Measurements from ENCODE around the gene LMO7.
"Not testable (repeated sequence)": the region's sequence is repeated elsewhere in the genome, so short reads cannot be mapped to it uniquely, and the experiment has no call there.

Gene LMO7

DNA sequence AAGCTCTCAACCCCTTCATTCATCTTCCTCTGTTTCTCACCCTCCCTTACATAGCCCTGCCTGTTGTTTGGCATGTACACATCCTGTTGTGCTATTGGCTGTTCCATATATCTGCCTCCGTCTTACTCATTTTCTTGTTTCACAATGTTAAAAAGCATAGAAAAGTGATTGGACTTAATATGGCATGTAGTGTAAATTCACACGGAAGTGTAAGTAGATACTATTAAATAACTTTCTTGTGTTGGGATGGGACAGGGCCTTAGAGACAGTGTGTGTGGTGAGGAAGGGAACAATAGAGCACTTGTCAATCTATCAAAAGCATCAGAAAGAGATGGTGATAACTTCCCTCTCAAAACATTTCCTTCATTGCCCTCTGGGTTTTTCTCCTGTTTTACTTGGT, 12.3 kb downstream of the LMO7 start:
- no peak for DNase-seq

DNA sequence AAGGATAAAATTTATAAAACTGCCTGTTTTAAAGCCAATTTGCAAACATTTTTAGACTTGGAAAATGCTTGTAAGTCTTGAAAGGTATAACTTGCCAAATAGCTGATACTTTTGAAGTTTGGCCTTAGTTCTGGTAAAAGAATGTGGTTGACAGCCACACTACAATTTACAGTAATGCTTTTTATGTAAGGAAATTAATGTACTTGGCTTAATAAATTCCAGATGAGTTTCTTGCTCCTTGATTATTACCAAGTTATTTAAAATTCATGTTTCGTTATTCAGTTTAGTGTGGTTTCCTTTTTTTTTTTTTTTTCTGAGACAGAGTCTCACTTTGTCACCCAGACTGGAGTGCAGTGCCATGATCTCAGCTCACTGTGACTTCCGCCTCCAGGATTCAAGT, 14.9 kb downstream of the LMO7 start:
- no peak for DNase-seq

DNA sequence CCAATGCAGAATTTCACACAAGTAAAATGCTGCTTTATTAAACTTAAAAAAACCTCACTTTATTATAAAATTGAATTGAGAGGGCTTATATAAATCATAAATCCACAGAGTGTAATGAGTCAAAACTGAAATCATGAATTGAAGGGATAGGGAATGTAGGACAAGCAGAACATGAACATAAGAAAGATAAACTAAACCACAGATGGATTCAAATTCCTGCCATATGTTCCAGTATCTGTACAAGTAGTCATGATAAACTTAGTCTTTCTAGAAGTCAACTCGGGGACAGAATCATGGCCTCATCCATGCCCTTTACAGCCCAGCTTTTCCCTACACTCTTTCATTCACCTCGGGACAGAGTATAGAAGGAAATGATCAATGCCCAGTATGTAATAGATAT, 16.6 kb downstream of the LMO7 start:
- DNase-seq, result no peak

DNA sequence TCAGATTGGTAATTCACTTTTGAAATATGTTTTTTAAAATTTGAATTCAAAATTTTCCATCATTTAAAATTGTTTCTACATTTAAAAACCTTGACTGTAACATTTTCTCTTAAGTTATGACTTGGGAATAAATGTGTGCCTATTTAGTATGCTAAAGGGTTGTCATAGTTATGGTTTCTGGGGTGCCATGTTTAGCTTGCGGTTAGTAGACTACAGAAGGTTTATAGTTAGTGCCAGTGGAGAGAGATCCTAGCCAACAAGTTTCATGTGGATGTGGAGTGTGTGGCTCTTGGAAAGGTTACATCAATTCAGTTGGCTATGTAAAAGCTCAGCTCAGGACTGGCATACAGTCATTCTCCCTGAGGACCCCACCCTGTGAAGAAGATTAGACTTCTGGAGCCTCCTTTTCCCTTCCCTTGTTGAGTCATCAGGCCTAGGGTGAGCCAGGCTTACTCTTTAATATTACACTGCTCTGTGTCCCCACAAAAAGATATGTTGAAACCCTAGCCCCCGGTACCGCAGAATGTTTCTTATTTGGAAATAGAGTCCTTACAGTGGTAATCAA, 20.4 kb downstream of the LMO7 start:
- DNase-seq, result no peak

DNA sequence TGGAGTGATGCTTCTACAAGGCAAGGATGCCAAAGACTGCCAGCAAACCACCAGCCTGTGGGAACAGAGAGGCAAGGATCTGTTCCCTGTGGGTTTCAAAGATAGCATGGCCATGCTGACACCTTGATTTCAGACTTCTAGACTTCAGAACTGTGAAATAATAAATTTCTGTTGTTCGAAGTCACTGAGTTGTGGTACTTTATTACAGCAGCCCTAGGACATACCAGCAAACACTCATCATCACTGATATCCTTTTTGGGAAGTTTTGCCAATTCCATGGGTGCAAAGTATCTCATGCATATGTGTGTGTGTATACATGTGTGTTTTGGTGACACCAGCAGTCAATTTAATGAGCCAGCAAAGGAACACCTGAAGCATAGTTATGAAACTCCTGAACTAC, 21.0 kb downstream of the LMO7 start:
- no peak for DNase-seq

DNA sequence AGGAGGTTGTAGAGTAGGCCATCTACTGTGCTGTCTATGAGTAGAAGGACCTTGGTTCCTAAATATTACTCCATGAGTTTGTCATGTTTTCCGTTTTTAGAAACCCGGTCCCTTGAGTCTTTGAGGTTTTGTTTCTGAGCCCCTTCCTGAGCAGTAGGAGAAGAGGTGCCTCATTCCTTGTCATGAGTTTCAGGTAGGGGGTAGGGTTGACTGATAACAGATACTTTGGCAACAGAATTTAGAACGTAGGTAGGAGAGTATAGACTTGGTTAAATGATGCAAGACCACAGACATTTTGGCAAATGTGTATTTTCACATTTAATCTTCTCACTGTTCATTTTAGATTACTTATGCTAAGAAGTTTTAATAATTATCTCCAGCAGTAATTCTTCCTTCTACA, 24.6 kb downstream of the LMO7 start:
- DNase-seq, result no peak

DNA sequence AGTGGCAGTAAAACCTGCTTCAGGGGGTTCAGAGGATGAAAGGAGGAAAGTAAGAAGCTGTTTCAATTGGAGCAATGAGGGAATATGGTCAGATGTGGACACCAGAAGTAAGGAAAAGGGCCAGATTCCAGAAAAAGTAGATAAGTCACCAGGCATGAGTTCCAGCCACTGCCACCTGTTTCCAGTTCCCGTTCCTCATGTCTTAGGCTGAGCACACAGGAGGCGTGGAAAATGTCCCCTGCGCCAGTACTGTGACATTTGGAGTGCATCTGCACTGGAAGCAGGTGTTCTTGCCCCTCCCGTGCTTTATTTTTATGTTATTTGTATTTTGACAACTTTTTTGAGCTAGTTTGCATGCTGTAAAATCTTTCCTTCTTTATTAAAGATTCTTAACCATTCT, 25.3 kb downstream of the LMO7 start:
- peak; percentile 34 for DNase-seq

DNA sequence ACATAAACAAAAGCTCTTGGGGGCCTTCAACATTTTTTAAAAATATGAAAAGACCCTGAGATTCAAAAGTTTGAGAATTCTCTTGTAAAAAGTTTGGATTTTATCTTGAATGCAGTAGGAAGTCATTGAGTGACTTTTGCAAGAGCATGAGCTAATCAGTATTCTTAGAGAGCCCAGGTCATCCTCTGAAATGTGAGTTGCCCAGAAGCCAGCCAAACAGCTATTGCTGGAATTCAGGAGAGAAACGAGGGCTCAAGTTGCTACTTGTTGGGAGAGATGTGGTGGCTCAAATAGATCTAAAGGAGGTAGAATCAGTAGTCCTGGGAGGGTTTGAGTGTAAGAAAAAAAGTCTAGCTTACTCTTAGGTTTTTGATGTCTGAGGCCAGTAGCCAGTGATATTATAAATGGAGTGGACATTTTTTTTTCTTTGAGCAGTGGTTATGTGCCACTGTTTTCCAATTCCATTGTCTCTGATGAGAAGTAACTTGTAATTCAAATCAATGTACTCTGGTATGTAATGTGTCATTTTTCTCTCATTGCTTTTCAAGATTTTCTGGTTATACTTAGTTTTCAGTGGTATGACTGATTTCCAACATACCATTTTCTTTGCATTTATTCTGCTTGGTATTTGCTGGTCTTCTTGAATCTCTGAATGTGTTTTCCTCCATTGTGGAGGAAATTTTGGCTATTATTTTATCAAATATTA, 30.7 kb downstream of the LMO7 start:
- no peak for DNase-seq

DNA sequence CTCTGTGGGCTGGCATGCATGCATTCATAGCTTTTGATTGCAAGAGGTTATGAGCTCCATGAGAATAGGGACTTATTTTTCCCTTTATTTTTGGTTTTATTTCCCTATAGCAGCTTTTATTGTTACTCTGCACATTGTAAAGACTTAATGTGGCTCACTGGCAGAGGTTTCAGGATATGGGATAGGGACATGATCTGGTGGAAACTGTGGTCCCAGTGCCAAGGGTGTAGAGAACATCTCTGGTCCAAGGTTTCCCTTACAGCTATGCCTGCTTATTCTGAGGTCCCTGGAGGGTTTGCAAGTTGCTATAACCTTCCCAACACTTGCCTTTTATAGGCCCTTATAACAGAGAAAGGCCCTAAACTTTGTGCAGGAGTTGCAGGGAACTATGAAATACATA, 33.6 kb downstream of the LMO7 start:
- no peak for DNase-seq

DNA sequence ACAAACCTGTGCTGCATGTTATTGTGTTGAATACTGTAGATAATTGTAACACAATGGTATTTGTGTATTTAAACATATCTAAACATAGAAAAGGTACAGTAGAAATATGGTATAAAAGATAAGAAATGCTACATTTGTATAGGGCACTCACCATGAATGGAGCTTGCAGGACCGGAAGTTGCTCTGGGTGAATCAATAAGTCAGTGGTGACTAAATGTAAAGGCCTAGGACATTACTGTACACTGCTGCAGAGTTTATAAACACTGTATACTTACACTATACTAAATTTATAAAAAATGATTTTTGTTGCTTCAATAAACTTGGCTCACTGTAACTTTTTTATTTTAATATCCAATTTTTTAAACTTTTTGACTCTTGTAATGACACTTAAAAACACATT, 34.4 kb downstream of the LMO7 start:
- DNase-seq, result no peak

DNA sequence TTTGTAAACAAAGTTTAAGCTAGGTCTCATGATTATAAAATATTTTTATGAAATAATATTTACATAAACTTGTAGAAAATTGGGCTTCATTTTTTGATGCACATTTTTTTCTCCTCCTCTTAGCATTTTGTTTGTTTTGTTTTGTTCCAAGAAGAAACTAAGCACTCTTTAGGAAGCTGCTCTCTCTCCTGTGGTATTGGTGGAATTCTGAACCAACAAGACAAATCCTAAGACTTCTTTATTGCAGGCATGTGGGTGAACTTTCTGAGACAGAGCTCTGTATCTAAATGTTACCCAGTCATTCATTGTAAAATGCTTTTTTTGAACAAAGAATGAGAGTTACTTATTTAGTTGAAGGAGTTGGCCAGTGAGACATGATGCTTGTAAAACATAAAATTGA, 39.3 kb downstream of the LMO7 start:
- DNase-seq, result no peak

DNA sequence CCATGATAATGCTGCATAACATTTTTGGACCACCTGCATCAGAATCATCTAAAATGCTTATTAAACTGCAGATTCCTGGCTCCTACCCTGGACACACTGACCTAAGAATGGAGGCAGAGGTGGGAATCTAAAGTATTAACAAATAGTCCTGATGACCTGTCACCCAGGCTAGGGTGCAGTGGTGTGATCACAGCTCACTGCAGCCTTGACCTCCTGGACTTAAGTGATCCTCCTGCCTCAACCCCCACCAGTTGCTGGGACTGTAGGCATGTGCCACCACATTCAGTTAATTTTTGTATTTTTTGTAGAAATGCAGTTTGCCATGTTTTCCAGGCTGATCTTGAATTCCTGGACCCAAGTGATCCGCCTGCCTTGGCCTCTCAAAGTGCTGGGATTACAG, 43.3 kb downstream of the LMO7 start:
- DNase-seq, result no peak

DNA sequence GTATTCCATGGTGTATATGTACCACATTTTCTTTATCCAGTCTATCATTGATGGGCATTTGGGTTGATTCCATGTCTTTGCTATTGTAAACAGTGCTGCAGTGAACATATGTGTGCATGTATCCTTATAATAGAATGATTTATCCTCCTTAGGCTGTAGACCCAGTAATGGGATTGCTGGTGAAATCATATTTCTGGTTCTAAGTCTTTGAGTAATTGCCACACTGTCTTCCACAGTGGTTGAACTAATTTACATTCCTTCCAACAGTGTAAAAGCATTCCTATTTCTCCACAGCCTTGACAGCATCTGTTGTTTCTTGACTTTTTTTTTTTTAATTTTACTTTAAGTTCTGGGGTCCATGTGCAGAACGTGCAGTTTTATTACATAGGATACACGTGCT, 44.1 kb downstream of the LMO7 start:
- not testable (repeated sequence) for DNase-seq

DNA sequence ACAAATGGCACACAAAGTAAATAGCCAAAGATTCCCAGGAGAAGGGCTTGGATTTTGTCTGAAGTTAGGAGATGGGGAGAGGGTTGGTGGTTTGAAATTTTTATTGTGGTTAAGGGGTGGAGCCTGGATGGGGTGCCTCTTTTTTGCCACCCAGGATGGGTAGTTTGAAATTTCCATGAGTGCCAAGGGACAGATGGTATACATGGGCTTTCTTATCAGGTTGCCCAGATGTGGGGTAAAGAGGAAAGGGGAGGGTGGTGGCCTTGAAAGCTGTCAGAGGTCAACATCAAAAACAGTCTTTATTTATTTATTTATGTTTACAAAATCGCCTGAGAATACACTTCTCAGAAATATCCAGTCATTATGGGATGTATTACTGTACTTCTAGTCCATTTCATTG, 46.2 kb downstream of the LMO7 start:
- DNase-seq, result no peak

DNA sequence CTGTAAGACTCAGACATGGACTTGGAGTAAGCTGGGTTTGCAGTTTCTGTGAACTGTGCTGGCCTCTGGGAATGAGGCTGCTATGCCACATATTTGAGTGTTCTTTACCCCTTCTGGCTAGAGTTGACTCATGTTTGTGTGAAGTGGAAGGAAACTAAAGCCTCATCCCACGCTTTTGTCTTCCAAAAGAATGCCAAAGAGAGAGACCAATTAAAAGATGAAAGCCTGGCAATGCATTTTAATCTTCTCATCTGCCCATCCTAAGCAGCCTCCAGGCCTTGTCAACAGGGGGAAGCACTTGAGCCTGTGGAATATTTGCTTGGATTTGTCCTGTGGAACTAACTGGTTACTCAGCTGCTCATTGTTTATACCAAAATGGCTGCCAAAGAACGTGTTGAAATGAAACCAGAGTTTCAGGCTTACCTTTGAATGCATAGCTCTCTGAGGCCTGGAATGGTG, 49.1 kb downstream of the LMO7 start:
- peak; percentile 86 for DNase-seq

DNA sequence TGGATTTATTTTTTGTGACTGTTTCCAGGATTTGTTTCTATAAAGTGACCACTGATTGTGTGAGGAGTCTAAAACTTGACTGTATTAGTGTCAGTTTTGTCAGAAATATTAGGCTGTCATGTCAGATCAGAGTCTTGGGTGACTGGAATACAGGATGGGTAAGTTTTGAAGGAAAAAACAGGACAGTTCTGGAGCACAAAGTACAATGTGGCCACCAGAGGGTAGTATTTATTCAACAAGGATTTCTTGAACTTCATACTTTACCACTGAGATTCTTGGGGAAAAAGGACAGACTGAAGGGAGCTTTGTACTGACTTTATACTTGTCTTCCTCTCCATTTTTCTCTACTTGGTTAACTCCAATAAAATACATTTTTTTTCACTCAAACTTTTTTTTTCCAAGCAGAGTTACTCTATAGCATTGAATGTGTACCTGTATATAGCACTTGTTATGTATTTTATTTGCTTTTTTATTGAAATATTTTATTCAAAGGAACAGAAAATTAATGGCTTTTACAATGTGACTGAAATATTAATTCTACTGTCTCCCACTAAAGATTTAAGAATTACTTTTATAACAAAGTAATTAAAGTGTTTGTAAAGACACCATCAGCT, 51.1 kb downstream of the LMO7 start:
- DNase-seq, result peak; percentile 59

DNA sequence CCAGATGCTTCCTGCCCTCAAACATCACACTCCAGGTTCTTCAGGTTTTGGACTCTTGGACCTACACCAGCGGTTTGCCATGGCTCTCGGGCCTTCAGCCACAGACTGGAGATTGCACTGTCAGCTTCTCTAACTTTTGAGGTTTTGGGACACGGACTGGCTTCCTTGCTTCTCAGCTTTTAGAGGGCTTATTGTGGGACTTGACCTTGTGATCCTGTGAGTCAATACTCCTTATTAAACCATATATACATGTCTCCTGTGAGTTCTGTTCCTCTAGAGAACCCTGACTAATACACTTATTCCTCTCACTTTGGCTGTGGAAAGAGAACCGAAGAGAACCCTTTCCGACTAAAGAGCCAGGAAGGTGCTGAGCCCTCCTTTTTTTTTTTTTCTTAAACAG, 53.6 kb downstream of the LMO7 start:
- no peak for DNase-seq

DNA sequence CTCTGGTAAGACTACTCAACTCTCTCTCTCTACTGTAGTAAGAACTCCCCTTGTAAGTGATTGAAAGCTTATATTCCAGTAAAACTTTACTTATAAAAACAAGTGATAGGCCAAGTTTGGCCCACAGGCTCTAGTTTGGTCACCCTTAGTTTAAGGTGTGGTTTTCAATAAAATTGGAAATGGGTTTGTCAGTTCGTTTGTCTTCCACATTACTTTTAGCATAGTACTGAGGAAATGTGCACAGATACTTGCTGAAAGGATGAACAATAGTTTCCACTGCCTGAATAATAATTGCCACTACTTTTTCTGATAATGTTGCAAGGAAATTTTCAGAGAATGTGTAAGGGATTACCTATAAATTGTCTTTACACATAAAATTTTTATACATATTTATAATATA, 54.5 kb downstream of the LMO7 start:
- DNase-seq, result no peak

DNA sequence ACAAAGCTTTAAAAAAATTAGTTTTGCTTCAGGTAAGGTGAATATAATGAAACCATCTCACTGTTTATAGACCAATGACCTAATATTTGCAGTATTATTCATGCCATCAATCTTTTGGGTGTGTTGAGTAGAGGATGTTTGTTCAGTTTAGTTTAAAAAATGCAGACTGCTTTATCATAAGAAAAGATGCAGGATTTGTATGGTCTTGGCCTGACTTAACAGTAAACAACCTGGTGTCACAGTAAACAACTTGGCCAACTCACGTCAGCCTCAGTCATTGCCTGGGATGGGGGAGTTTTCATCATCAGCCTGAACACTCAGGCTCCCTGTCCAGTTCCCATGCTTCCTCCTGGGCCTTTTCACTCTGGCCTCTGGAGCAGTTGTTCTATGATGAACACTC, 55.1 kb downstream of the LMO7 start:
- peak; percentile 69 for DNase-seq

DNA sequence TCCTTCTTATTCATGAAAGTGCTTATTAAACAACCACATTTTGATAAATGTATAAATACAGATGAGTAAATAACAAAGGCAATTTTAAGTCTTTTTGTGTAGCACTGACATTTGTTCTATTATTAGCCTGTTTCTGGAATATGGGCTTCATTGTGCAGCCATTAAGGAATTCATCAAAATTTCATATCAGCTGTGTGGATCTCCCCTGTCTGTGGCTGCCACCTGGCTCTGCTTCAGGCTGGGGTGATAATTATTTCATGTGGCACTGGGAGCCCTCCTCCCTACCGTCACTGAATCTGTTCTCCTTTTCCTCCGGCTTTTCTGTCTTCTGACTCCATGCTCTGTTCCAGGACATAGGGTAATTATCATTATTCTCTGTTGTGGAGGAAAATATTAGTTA, 57.1 kb downstream of the LMO7 start:
- no peak for DNase-seq

DNA sequence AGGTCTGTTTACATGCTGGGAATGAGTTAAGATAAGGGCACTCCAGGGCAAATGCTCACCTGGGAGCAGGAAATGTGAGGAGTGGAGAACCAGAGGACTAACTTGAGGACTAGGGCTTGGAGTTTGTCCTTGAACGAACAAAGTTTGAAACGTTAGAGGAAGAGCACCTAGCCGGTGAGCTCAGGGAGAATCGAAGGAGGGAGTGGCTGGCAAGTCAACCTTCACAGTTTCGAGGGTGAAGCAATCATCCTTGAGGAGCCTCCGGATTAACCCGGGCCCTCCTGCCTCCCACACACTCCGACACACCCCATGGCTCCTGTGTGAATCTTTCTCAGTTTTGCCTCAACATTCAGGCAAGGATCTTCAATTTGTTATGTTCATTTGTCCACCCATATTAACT, 58.6 kb downstream of the LMO7 start:
- no peak for DNase-seq

DNA sequence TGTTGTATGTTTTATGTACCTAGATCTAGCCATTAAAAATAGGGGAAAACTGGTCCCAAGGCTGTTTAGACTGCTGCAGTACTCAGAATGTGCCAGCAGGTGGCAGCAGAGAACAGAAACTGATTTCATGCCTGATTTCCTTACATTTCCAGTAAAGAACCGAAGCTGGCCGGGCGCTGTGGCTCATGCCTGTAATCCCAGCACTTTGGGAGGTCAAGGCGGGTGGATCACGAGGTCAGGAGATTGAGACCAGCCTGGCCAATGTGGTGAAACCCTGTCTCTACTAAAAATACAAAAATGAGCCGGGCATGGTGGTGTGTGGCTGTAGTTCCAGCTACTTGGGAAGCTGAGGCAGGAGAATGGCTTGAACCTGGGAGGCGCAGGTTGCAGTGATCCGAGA, 59.8 kb downstream of the LMO7 start:
- DNase-seq, result peak; percentile 48

DNA sequence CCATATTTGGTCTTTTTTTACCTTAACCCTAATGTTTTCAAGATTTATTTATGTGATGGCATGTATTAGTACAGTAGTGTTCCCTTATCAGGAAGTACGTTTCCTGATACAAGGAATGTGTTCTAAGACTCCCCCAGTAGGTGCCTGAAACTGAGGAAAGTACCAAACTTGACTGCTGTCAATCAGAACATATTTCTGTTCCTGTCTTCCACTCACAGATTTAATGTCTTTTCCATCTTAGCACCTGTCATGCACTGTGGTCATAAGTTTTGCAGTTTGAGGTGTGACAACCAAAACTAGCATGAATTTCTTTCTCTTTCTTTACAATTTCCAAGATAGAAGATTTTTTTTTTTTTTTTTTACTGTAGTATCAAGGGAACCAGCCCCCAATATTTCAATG, 62.9 kb downstream of the LMO7 start:
- DNase-seq, result no peak

DNA sequence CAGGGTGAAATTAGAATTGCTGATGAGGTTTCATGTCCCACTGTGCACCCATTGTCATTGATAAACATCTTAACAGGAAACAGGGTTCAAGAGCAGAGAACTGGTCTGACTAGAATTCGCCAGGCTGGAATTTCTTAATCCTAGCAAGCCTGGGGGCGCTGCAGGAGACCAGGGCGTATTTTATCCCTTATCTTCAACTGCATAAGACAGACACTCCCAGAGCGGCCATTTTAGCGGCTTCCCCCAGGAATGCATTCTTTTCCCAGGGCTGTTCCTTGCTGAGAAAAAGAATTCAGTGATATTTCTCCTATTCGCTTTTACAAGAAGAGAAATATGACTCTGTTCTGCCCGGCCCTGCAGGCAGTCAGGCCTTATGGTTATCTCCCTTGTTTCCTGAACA, 63.6 kb downstream of the LMO7 start:
- not testable (repeated sequence) for DNase-seq

DNA sequence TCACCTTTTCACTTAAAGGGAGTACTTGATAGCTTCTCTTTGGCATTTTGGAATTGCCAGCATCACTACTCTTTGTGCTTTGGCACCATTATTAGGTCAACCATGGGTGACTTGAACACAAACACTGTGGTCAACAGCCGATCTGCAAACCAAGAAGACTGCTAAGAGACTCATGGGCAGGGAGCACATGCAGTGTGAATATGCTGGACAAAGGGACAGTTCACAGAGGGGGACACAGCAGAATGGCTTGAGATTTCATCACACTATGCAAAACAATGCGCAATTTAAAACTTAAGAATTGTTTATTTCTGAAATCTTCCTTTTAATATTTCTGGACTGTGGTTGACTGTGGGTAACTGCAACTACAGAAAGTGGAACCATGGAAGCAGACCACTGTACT, 64.4 kb downstream of the LMO7 start:
- no peak for DNase-seq

Data from DMS53 (cell line).